HepG2 (cell line): ENCODE measurements around the gene RBP7. TPM values are rescaled to one million over a fixed set of nuclear protein-coding genes. Genes with fewer than 3 reads are reported as not detected.

Experiments used
- ATAC-seq: fragments of 200-7000 bp; cut with Tn5 transposase; 3 replicates; pipeline ENCODE4 v1.9.1; 2020; ENCODE audit warnings: mild to moderate bottlenecking, moderate library complexity
- BruUV-seq: library from RNA; stranded (reverse); fragments of 400-500 nt; replicated peaks from 2 replicates; lab custom pipeline; 2021; lab: Mats Ljungman, UMichigan
- CTCF ChIA-PET: fragments of 300-600 bp; formaldehyde crosslinking; extraction: SDS; loops from one replicate; lab custom pipeline; 2021; ENCODE audit warnings: low total read pairs, inconsistent platforms, low intra/inter-chr PET ratio; lab: Yijun Ruan, JAX
- POLR2A ChIA-PET: fragments of 350-600 bp; sonication (Branson Sonifier 250); formaldehyde crosslinking; loops from one replicate; lab custom pipeline; 2020; ENCODE audit warnings: antibody characterized with exemption, inconsistent platforms; lab: Yijun Ruan, JAX
- DNase-seq: peaks from one replicate; pipeline ENCODE4 v3.0.0-alpha.2; 2015; ENCODE audit warnings: low spot score
- FAIRE-seq: peaks from 3 replicates; lab custom pipeline; 2011; peaks lifted over from hg19 to GRCh38; lab: Jason Lieb, UNC
- H2AFZ ChIP-seq: one replicate; pipeline ENCODE4 v1.6.1; 2011; ENCODE audit warnings: low read length, inconsistent platforms
- H3K27ac ChIP-seq: fragments of 300-600 bp; 3 replicates; pipeline ENCODE4 v1.8.0; 2011; ENCODE audit warnings: mixed run types, mild to moderate bottlenecking, mixed read lengths, low read length, inconsistent platforms; ENCODE audit not compliant: insufficient read depth; ENCODE audit errors: extremely low read length
- H3K27me3 ChIP-seq, 2 experiments: fragments of 200-600 bp in 1 of 2; 2 replicates in 1 of 2; 3 replicates in 1 of 2; pipeline versions ENCODE4 v1.6.0 to v1.8.0; 2011; ENCODE audit warnings: low read length in 2 of 2, mild to moderate bottlenecking in 2 of 2, moderate library complexity in 2 of 2, inconsistent platforms in 1 of 2; ENCODE audit not compliant: insufficient read depth in 2 of 2, control insufficient read depth in 1 of 2
- H3K36me3 ChIP-seq, 2 experiments: fragments of 200-600 bp in 1 of 2; replicated peaks in 1 of 2; 2 replicates in 1 of 2; 3 replicates in 1 of 2; pipeline versions ENCODE4 v1.5.1 to v1.8.0; 2011; ENCODE audit warnings: low read length in 2 of 2, inconsistent platforms in 1 of 2; ENCODE audit not compliant: insufficient read depth in 2 of 2, control insufficient read depth in 1 of 2
- H3K4me1 ChIP-seq: 2 replicates; pipeline ENCODE4 v1.5.1; 2012; ENCODE audit warnings: low read length, inconsistent platforms; ENCODE audit not compliant: insufficient read depth
- H3K4me2 ChIP-seq: 2 replicates; pipeline ENCODE4 v1.6.0; 2011; ENCODE audit warnings: low read depth, low read length, inconsistent platforms
- H3K4me3 ChIP-seq, 3 experiments: fragments of 200-600 bp in 1 of 3; sonication (generic), shearing (Covaris generic) in 1 of 3; replicated peaks in 1 of 3; 2 replicates each; pipeline ENCODE4 v1.5.1; 2011 to 2016; ENCODE audit warnings: low read length in 3 of 3, inconsistent platforms in 2 of 3, low read depth in 2 of 3, mild to moderate bottlenecking in 2 of 3, control low read depth in 1 of 3, mixed read lengths in 1 of 3; ENCODE audit not compliant: insufficient read depth in 1 of 3
- H3K79me2 ChIP-seq: one replicate; pipeline ENCODE4 v1.6.1; 2011; ENCODE audit warnings: low read length, inconsistent platforms; ENCODE audit not compliant: insufficient read depth
- H3K9ac ChIP-seq: 2 replicates; pipeline ENCODE4 v1.6.0; 2011; ENCODE audit warnings: mild to moderate bottlenecking, low read depth, low read length, inconsistent platforms; ENCODE audit not compliant: insufficient read depth
- H3K9me3 ChIP-seq: 2 replicates; pipeline ENCODE4 v1.5.1; 2012; ENCODE audit warnings: mild to moderate bottlenecking, low read length
- H4K20me1 ChIP-seq: 2 replicates; pipeline ENCODE4 v1.6.0; 2011; ENCODE audit warnings: inconsistent platforms, mild to moderate bottlenecking, low read length, moderate library complexity; ENCODE audit not compliant: insufficient read depth
- JDP2 ChIP-seq: sonication (generic); formaldehyde crosslinking; IDR thresholded peaks from 2 replicates; pipeline ENCODE4 v1.8.1; 2022; ENCODE audit warnings: missing genetic modification reagents, borderline replicate concordance
- POLR2AphosphoS5 ChIP-seq: IDR thresholded peaks from 2 replicates; pipeline ENCODE4 v1.6.1; 2012; ENCODE audit warnings: low read depth, low read length
- TBP ChIP-seq: sonication (generic); formaldehyde crosslinking; IDR thresholded peaks from 2 replicates; pipeline ENCODE4 v1.5.0; 2020; ENCODE audit warnings: missing genetic modification reagents
- TEAD2 ChIP-seq: sonication (generic); formaldehyde crosslinking; IDR thresholded peaks from 2 replicates; pipeline ENCODE4 v1.9.0; 2021; ENCODE audit warnings: missing genetic modification reagents
- WIZ ChIP-seq: sonication (generic); formaldehyde crosslinking; IDR thresholded peaks from 2 replicates; pipeline ENCODE4 v1.5.1; 2020; ENCODE audit warnings: mild to moderate bottlenecking, missing genetic modification reagents
- ZNF263 ChIP-seq: sonication (generic); formaldehyde crosslinking; IDR thresholded peaks from 2 replicates; pipeline ENCODE4 v1.4.0; 2020; ENCODE audit warnings: missing genetic modification reagents
- ZNF724P ChIP-seq: sonication (generic); formaldehyde crosslinking; IDR thresholded peaks from 2 replicates; pipeline ENCODE4 v1.8.0; 2022; ENCODE audit warnings: missing genetic modification reagents, borderline replicate concordance
- WGBS: methylation state at CpG from one replicate; pipeline ENCODE4 v1.1.6; 2017; ENCODE audit warnings: low lambda C conversion rate; 5-methylcytosine and 5-hydroxymethylcytosine counted together
- in situ Hi-C: cut with HindIII; loops from 2 replicates; pipeline ENCODE4 v1.10.0; 2017; ENCODE audit warnings: low pct_unique_long_range_greater_than_20kb; ENCODE audit not compliant: extremely low pct_ligation_motif_present
- intact Hi-C: fragments of 100-400 bp; cut with micrococcal nuclease; formaldehyde crosslinking; loops from one replicate; pipeline ENCODE4 v1.10.0; 2022; ENCODE audit not compliant: unreplicated experiment
- polyA plus RNA-seq, 8 experiments: library from polyadenylated mRNA; depleted of rRNA in 3 of 8; stranded (reverse) in 7 of 8; unstranded in 1 of 8; fragments of >200 nt; fragmentation: Illumina TruSeq in 4 of 8; extraction: Trizol in 4 of 8; gene quantifications; 2 replicates each; pipeline versions ENCODE4 v1.2.1 to v1.2.3, GENCODE V29; 2011 to 2016; ENCODE audit warnings: low read depth in 4 of 8, missing spikeins in 1 of 8, mixed read lengths in 1 of 8; ENCODE audit not compliant: insufficient read depth in 1 of 8
- total RNA-seq, 5 experiments: library from RNA; depleted of rRNA; stranded (reverse); fragments of >200 nt; fragmentation: Illumina TruSeq; extraction: Trizol; gene quantifications; 2 replicates each; pipeline ENCODE4 v1.2.3, GENCODE V29; 2016; ENCODE audit warnings: low read depth in 1 of 5
- TF ChIP-seq, protein P1 (sequence below): IDR thresholded peaks from 2 replicates; pipeline ENCODE4 v1.6.1; 2016
- TF ChIP-seq, protein P2 (sequence below): sonication (generic); formaldehyde crosslinking; IDR thresholded peaks from 2 replicates; pipeline ENCODE4 v1.4.0; 2020; ENCODE audit warnings: missing genetic modification reagents

RBP7 gene
- total and polyA plus RNA-seq, 2 of the 13 experiments (the other 11 are each of a cell fraction or from before 2014, with no cell fraction given): 1.6 to 2.0 TPM

DNA sequence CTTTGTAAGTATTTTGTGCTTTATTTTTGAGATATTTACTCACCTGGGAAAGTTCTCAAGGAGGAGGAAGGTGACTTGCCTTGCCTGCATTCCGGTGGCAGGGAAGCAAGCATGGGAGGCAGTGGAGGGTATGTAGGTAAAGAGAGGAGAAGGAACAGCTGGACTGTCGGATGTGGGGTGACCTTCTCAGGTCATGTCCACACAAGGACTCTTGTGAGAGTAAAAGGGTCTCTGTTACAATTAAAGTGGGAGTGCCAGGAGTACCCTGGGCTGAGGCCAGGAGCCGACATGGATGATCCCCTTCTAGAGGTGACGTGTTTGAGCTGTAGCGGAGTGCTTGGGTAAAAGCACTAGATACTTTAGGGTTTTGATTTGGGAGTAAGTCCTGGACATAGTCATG is 60.8 kb downstream of the RBP7 start:
- H2AFZ ChIP-seq: no peak overlapping the region
- ChIA-PET CTCF (no interaction called here), POLR2A (no interaction called here)
- peaks cover 23% of the 10 kb centered on the region for H3K4me1 ChIP-seq
- no peak for FAIRE-seq
- WGBS: 97% methylated on average over 5 of the region's 5 CpGs
- no peak overlapping the region for H3K4me3 ChIP-seq
- ATAC-seq: no peak
- no peak overlapping the region for H3K9ac ChIP-seq
- in situ Hi-C loops: no loop called here
- no peaks in the 10 kb centered on the region for H3K9me3 ChIP-seq
- H3K79me2 ChIP-seq: peaks cover 31% of the 10 kb centered on the region
- intact Hi-C loops: no loop called here
- H3K27me3 ChIP-seq: no peaks in the 10 kb centered on the region
- H3K36me3 ChIP-seq: peaks cover 3 to 9% of the 10 kb centered on the region in 2 experiments; a peak in 2 of 5 replicates
- peaks cover 18% of the 10 kb centered on the region for H4K20me1 ChIP-seq
- no peak for DNase-seq
- no peak overlapping the region for H3K27ac ChIP-seq
- TF ChIP-seq TBP (no peak), ZNF724P (CRISPR knock-in tag) (no peak), POLR2AphosphoS5 (no peak), WIZ (CRISPR knock-in tag) (no peak), JDP2 (CRISPR knock-in tag) (no peak), ZNF263 (CRISPR knock-in tag) (no peak), TEAD2 (CRISPR knock-in tag) (no peak)
- TF ChIP-seq, protein P1, sequence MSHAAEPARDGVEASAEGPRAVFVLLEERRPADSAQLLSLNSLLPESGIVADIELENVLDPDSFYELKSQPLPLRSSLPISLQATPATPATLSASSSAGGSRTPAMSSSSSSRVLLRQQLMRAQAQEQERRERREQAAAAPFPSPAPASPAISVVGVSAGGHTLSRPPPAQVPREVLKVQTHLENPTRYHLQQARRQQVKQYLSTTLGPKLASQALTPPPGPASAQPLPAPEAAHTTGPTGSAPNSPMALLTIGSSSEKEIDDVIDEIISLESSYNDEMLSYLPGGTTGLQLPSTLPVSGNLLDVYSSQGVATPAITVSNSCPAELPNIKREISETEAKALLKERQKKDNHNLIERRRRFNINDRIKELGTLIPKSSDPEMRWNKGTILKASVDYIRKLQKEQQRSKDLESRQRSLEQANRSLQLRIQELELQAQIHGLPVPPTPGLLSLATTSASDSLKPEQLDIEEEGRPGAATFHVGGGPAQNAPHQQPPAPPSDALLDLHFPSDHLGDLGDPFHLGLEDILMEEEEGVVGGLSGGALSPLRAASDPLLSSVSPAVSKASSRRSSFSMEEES (CRISPR knock-in tag): no peak
- TF ChIP-seq, protein P2, sequence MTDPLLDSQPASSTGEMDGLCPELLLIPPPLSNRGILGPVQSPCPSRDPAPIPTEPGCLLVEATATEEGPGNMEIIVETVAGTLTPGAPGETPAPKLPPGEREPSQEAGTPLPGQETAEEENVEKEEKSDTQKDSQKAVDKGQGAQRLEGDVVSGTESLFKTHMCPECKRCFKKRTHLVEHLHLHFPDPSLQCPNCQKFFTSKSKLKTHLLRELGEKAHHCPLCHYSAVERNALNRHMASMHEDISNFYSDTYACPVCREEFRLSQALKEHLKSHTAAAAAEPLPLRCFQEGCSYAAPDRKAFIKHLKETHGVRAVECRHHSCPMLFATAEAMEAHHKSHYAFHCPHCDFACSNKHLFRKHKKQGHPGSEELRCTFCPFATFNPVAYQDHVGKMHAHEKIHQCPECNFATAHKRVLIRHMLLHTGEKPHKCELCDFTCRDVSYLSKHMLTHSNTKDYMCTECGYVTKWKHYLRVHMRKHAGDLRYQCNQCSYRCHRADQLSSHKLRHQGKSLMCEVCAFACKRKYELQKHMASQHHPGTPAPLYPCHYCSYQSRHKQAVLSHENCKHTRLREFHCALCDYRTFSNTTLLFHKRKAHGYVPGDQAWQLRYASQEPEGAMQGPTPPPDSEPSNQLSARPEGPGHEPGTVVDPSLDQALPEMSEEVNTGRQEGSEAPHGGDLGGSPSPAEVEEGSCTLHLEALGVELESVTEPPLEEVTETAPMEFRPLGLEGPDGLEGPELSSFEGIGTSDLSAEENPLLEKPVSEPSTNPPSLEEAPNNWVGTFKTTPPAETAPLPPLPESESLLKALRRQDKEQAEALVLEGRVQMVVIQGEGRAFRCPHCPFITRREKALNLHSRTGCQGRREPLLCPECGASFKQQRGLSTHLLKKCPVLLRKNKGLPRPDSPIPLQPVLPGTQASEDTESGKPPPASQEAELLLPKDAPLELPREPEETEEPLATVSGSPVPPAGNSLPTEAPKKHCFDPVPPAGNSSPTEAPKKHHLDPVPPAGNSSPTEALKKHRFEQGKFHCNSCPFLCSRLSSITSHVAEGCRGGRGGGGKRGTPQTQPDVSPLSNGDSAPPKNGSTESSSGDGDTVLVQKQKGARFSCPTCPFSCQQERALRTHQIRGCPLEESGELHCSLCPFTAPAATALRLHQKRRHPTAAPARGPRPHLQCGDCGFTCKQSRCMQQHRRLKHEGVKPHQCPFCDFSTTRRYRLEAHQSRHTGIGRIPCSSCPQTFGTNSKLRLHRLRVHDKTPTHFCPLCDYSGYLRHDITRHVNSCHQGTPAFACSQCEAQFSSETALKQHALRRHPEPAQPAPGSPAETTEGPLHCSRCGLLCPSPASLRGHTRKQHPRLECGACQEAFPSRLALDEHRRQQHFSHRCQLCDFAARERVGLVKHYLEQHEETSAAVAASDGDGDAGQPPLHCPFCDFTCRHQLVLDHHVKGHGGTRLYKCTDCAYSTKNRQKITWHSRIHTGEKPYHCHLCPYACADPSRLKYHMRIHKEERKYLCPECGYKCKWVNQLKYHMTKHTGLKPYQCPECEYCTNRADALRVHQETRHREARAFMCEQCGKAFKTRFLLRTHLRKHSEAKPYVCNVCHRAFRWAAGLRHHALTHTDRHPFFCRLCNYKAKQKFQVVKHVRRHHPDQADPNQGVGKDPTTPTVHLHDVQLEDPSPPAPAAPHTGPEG (CRISPR knock-in tag): no peak
- H3K4me2 ChIP-seq: no peak overlapping the region
- BruUV-seq: no TSS peak
